Fibroblast of mammary gland (primary cell): Measurements from ENCODE around the gene SLC16A7.

Experiments used
- DNase-seq: peaks from one replicate; pipeline ENCODE4 v3.0.0-alpha.2; 2010; ENCODE audit warnings: low read depth
- H3K4me3 ChIP-seq: 2 replicates; pipeline ENCODE4 v1.5.1; 2011; ENCODE audit warnings: low read depth, mild to moderate bottlenecking, low read length, moderate library complexity; ENCODE audit not compliant: control insufficient read depth
- CTCF ChIP-seq: conservative IDR thresholded peaks from 2 replicates; pipeline ENCODE4 v1.5.1; 2011; ENCODE audit warnings: low read depth, low read length, inconsistent platforms; ENCODE audit not compliant: control insufficient read depth, insufficient read depth

Gene SLC16A7

DNA sequence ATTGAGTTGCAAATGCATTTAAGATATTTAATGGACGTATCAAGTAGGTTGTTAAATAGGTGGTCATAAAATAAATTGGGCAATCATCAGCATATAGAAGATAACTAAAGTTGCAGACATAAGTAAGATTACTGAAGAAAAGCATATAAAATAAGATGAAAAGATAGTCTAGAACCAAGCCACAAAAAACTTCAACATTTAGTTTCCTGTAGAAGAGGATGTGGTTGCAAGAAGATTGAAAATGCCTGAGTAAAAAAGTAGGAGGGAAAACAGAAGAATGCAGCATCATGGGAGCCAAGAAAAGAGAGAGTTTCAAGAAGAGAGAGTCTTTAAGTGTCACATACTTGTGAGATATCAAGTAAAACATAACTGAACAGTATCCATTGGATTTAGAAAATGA is 17.6 kb upstream of the SLC16A7 start:
- TF ChIP-seq CTCF: no peak
- no peak for DNase-seq
- no peak overlapping the region for H3K4me3 ChIP-seq

- DNase-seq: no peak
- no peak for TF ChIP-seq CTCF
Observed at GRCh38 chr12:59579631-59580030, 16.2 kb upstream of the SLC16A7 start.

GRCh38 chr12:59580050-59580449 is 15.8 kb upstream of the SLC16A7 start:
- TF ChIP-seq CTCF: no peak
- H3K4me3 ChIP-seq: no peak overlapping the region
- peak; percentile 3 for DNase-seq

More at GRCh38 chr12:59579631-59580030, 16.2 kb upstream of the SLC16A7 start:
- H3K4me3 ChIP-seq: no peak overlapping the region

DNA sequence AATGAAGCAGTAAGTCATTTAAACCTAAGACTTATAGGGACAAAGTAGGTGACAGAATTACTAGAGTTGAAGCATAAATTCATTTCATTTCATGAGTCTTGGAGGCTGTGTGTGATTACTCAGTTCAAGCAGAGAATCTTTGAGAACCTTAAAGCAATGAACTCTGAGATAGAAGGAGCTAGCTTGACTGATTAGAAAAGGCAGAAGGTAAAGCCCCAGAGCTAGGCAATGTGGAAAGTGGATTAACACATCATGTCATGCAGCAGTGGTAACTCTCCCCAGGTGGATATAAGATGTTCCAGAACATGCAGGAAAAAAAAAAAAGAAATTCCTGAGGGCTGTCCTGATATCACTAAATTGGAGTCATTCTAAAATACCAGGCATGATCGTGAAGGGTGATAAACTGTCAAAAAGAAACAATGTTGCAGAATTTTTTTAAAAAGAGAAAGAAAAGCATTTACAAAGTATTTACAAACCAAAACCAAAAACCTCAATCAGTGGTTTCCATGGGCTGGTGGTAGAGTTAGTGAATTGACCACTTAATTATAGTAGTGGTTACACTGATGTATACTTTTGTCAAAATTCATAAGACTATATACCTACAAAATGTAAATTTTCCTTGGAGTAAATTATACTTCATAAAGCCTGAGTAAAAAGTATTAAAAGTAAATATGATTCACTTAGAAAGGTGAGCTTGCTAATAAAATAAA is 12.7 kb upstream of the SLC16A7 start:
- DNase-seq: no peak
- TF ChIP-seq CTCF: no peak
- no peak overlapping the region for H3K4me3 ChIP-seq

DNA sequence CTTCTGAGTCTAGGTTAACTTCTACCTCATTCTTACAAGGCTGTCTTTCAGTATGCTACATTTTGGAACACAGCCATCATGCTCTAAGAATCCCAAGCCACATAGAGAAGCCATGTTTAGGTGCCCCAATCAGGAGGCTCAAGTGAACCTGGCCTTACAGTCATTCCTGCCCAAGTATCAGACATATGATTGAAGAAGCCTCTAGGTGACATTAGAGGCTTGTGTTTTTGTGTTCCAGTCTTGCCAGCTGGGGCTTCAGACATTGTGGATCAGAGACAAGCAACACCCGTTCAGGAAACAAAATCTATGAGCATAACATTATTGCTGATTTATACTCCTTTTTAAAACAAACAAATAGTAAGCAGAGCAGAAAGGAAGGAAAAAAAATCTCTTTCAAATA is 8.1 kb upstream of the SLC16A7 start:
- DNase-seq: no peak
- TF ChIP-seq CTCF: no peak
- no peak overlapping the region for H3K4me3 ChIP-seq

GRCh38 chr12:59593761-59594160 is 2.1 kb upstream of the SLC16A7 start:
- no peak overlapping the region for H3K4me3 ChIP-seq
- TF ChIP-seq CTCF: no peak
- peak; percentile 10 for DNase-seq
